G401.6 (cell line): ENCODE results near the gene CAB39.
A peak's percentile ranks its signal among the peaks of the same experiment; 100 is the strongest.

ENCODE experiments used
- FAIRE-seq: peaks from 2 replicates; lab custom pipeline; 2012; peaks lifted over from hg19 to GRCh38; lab: Jason Lieb, UNC

CAB39 gene

GRCh38 chr2:230787101-230787500 lies 74.5 kb downstream of the CAB39 start:
- FAIRE-seq, result no peak

- FAIRE-seq, result peak; percentile 8
Measured at GRCh38 chr2:230788554-230789175, 76.0 kb downstream of the CAB39 start.

GRCh38 chr2:230790981-230791380 lies 78.3 kb downstream of the CAB39 start:
- no peak for FAIRE-seq

- FAIRE-seq, result no peak
Measured at GRCh38 chr2:230793572-230794359, 81.1 kb downstream of the CAB39 start.

GRCh38 chr2:230794497-230794896 lies 81.9 kb downstream of the CAB39 start:
- no peak for FAIRE-seq

GRCh38 chr2:230795856-230796255 lies 83.2 kb downstream of the CAB39 start:
- no peak for FAIRE-seq

GRCh38 chr2:230796280-230796862 lies 83.7 kb downstream of the CAB39 start:
- no peak for FAIRE-seq

GRCh38 chr2:230797515-230798495 lies 85.2 kb downstream of the CAB39 start:
- no peak for FAIRE-seq

- peak; percentile 94 for FAIRE-seq
Measured at GRCh38 chr2:230798769-230799399, 86.2 kb downstream of the CAB39 start.

GRCh38 chr2:230805353-230806017 lies 92.8 kb downstream of the CAB39 start:
- FAIRE-seq, result no peak

GRCh38 chr2:230807729-230808128 lies 95.1 kb downstream of the CAB39 start:
- FAIRE-seq, result no peak

GRCh38 chr2:230809015-230809414 lies 96.4 kb downstream of the CAB39 start:
- no peak for FAIRE-seq

- peak; percentile 80 for FAIRE-seq
Measured at GRCh38 chr2:230809677-230810251, 97.1 kb downstream of the CAB39 start.

- no peak for FAIRE-seq
Measured at GRCh38 chr2:230811508-230811907, 98.9 kb downstream of the CAB39 start.

GRCh38 chr2:230812033-230812432 lies 99.4 kb downstream of the CAB39 start:
- no peak for FAIRE-seq

GRCh38 chr2:230814616-230815015 lies 102.0 kb downstream of the CAB39 start:
- FAIRE-seq, result no peak

- FAIRE-seq, result no peak
Measured at GRCh38 chr2:230815088-230815487, 102.4 kb downstream of the CAB39 start.

- no peak for FAIRE-seq
Measured at GRCh38 chr2:230816735-230817134, 104.1 kb downstream of the CAB39 start.

GRCh38 chr2:230819433-230819832 lies 106.8 kb downstream of the CAB39 start:
- FAIRE-seq, result no peak

GRCh38 chr2:230821261-230821990 lies 108.8 kb downstream of the CAB39 start:
- no peak for FAIRE-seq
